ENCODE measurements around the gene BTBD6.

BTBD6 gene

GRCh38 chr14:105240811-105241576 is 7.3 kb upstream of the BTBD6 start:
- no peak for DNase-seq

GRCh38 chr14:105241641-105242040 is 6.7 kb upstream of the BTBD6 start:
- no peak for DNase-seq

GRCh38 chr14:105244334-105244733 is 4.0 kb upstream of the BTBD6 start:
- no peak for DNase-seq

GRCh38 chr14:105247026-105247425 is 1.3 kb upstream of the BTBD6 start:
- DNase-seq = no peak

GRCh38 chr14:105247715-105248367 is 492 bp upstream of the BTBD6 start:
- no peak for DNase-seq

- DNase-seq = no peak
Measured at GRCh38 chr14:105249182-105250007, 1.1 kb downstream of the BTBD6 start.

GRCh38 chr14:105250008-105250366 is 1.7 kb downstream of the BTBD6 start:
- no peak for DNase-seq

- no peak for DNase-seq
Measured at GRCh38 chr14:105250986-105251385, 2.7 kb downstream of the BTBD6 start.

- no peak for DNase-seq
Measured at GRCh38 chr14:105251920-105252319, 3.6 kb downstream of the BTBD6 start.

- no peak for DNase-seq
Measured at GRCh38 chr14:105252552-105253328, 4.4 kb downstream of the BTBD6 start.

- DNase-seq = no peak
Measured at GRCh38 chr14:105253329-105253682, 5.0 kb downstream of the BTBD6 start.

- no peak for DNase-seq
Measured at GRCh38 chr14:105255021-105255507, 6.7 kb downstream of the BTBD6 start.

GRCh38 chr14:105256292-105256960 is 8.1 kb downstream of the BTBD6 start:
- DNase-seq = no peak

- peak; percentile 37 for DNase-seq
Measured at GRCh38 chr14:105257464-105257863, 9.1 kb downstream of the BTBD6 start.

- no peak for DNase-seq
Measured at GRCh38 chr14:105258846-105259245, 10.5 kb downstream of the BTBD6 start.

GRCh38 chr14:105260959-105261358 is 12.6 kb downstream of the BTBD6 start:
- no peak for DNase-seq

- DNase-seq = no peak
Measured at GRCh38 chr14:105261781-105262180, 13.4 kb downstream of the BTBD6 start.

- no peak for DNase-seq
Measured at GRCh38 chr14:105267820-105268548, 19.7 kb downstream of the BTBD6 start.

- DNase-seq = no peak
Measured at GRCh38 chr14:105268736-105269354, 20.5 kb downstream of the BTBD6 start.

GRCh38 chr14:105269405-105269804 is 21.1 kb downstream of the BTBD6 start:
- DNase-seq = no peak
